ENCODE results near the gene SETD3.

DNA sequence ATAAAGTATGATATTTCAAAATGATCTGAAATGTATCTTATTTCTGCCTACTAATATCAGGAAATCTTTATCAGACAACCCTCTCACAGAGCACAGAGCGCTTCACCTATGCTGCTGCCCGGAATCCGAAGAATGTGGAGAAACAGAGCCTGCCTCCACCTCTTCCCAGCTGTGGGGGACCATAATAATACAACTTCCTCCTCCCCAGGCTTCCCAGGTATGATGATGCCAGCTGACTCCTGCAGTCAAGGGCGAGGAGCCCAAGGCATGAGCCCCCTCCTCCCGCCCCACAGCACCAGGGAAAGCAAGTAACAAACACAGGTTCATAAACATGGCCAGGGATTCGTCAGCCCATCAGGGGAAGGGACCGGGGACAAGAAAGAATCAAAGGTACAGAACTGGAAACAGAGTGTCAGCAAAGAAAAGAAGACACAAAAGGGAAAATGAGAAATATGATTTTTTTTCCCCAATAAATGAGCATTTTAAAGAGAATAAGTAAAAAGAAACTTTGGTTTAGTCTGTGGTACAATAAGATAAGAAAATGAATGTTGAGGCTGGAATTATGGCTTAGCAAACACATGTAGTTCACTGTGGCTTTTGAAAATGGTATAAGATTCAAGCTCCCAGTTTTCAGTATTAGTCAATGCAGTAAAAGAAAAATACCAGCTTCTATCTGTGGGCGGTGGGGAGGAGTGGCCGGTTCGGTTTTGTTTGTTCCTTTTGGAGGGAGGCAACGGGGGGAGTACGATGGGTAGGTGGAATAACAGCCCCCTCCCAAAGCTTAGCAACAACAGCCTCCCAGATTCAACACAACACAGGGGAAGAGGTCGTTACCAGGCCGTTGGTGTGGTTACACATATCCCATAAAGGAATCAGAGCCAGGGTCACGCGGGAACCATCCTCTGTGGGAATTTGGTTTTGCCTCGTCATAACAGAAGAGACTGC, 68.3 kb downstream of the SETD3 start:
- TF ChIP-seq YY1 (IDR thresholded peaks at IDR 0.05; ENCODE audit: low read depth, low read length) (no peak), PML (IDR thresholded peaks at IDR 0.05; ENCODE audit: low read length) (no peak), SRF (IDR thresholded peaks at IDR 0.05; ENCODE audit: low read depth in 2 of 2, low read length in 2 of 2) (no peak), CHD2 (IDR thresholded peaks at IDR 0.05; ENCODE audit: borderline replicate concordance, low read depth, low read length) (no peak), ASH2L (IDR thresholded peaks at IDR 0.05; ENCODE audit: borderline replicate concordance, low read depth) (no peak), SP1 (IDR thresholded peaks at IDR 0.05; ENCODE audit: low read depth, low read length) (no peak), CTCF (IDR thresholded peaks at IDR 0.05 in 2 of 3, conservative IDR thresholded peaks at IDR 0.05 in 1 of 3; ENCODE audit: control insufficient read depth in 2 of 3, extremely low read depth in 1 of 3, insufficient read depth in 1 of 3, low read depth in 3 of 3, low read length in 3 of 3) (no peak), SIN3A (IDR thresholded peaks at IDR 0.05; ENCODE audit: low read depth, low read length) (no peak), ZBTB33 (IDR thresholded peaks at IDR 0.05) (no peak), SUPT20H (IDR thresholded peaks at IDR 0.05; ENCODE audit: borderline replicate concordance, control insufficient read depth, low read depth, low read length) (no peak), POLR2A (IDR thresholded peaks at IDR 0.05; ENCODE audit: low read depth, low read length) (no peak), MTA3 (IDR thresholded peaks at IDR 0.05; ENCODE audit: borderline replicate concordance, low read length) (no peak), IKZF2 (IDR thresholded peaks at IDR 0.05) (no peak; a peak in 1 of 4 replicates)
- TF ChIP-seq, protein P1, sequence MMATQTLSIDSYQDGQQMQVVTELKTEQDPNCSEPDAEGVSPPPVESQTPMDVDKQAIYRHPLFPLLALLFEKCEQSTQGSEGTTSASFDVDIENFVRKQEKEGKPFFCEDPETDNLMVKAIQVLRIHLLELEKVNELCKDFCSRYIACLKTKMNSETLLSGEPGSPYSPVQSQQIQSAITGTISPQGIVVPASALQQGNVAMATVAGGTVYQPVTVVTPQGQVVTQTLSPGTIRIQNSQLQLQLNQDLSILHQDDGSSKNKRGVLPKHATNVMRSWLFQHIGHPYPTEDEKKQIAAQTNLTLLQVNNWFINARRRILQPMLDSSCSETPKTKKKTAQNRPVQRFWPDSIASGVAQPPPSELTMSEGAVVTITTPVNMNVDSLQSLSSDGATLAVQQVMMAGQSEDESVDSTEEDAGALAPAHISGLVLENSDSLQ (IDR thresholded peaks at IDR 0.05): no peak

Data from GM12878 (cell line).